ENCODE results near the gene CYP24A1.

GRCh38 chr20:54170026-54170471, 3.7 kb downstream of the CYP24A1 start:
- TF ChIP-seq CTCF (IDR thresholded peaks at IDR 0.05) (no peak), POLR2A (IDR thresholded peaks at IDR 0.05) (no peak)
